GM19467 (cell line): ENCODE measurements around the gene USP40.
A peak's percentile ranks its signal among the peaks of the same experiment; 100 is the strongest.

Source experiments
- ATAC-seq: cut with Tn5 transposase; IDR thresholded peaks from one replicate; pipeline ENCODE4 v1.9.1; 2021; ENCODE audit warnings: mild to moderate bottlenecking, moderate library complexity; ENCODE audit not compliant: unreplicated experiment

The USP40 gene

GRCh38 chr2:233556881-233557736 lies 9.5 kb downstream of the USP40 start:
- no peak for ATAC-seq

- no peak for ATAC-seq
These were observed 13.2 kb downstream of the USP40 start for GRCh38 chr2:233553366-233553765.

GRCh38 chr2:233551491-233551890 lies 15.1 kb downstream of the USP40 start:
- ATAC-seq = no peak

- ATAC-seq = no peak
These were observed 19.8 kb downstream of the USP40 start for GRCh38 chr2:233546774-233547173.

GRCh38 chr2:233546101-233546500 lies 20.5 kb downstream of the USP40 start:
- ATAC-seq = no peak

GRCh38 chr2:233544200-233544610 lies 22.4 kb downstream of the USP40 start:
- no peak for ATAC-seq

- no peak for ATAC-seq
These were observed 24.1 kb downstream of the USP40 start for GRCh38 chr2:233542507-233542906.

- ATAC-seq = no peak
These were observed 27.8 kb downstream of the USP40 start for GRCh38 chr2:233538741-233539140.

GRCh38 chr2:233535271-233535670 lies 31.3 kb downstream of the USP40 start:
- ATAC-seq = no peak

- no peak for ATAC-seq
These were observed 33.6 kb downstream of the USP40 start for GRCh38 chr2:233532971-233533370.

GRCh38 chr2:233531955-233532354 lies 34.6 kb downstream of the USP40 start:
- no peak for ATAC-seq

- no peak for ATAC-seq
These were observed 36.2 kb downstream of the USP40 start for GRCh38 chr2:233530381-233530780.

GRCh38 chr2:233528182-233528581 lies 38.4 kb downstream of the USP40 start:
- no peak for ATAC-seq

- ATAC-seq = no peak
These were observed 40.8 kb downstream of the USP40 start for GRCh38 chr2:233525791-233526190.

GRCh38 chr2:233519787-233520611 lies 46.6 kb downstream of the USP40 start:
- ATAC-seq = peak; percentile 92

GRCh38 chr2:233513953-233514655 lies 52.5 kb downstream of the USP40 start:
- ATAC-seq = no peak

- ATAC-seq = no peak
These were observed 62.5 kb downstream of the USP40 start for GRCh38 chr2:233503947-233504637.

GRCh38 chr2:233503481-233503880 lies 63.1 kb downstream of the USP40 start:
- ATAC-seq = no peak

- ATAC-seq = no peak
These were observed 65.1 kb downstream of the USP40 start for GRCh38 chr2:233501198-233502076.

- no peak for ATAC-seq
These were observed 66.7 kb downstream of the USP40 start for GRCh38 chr2:233499928-233500327.
